Cardiac muscle cell (in vitro differentiated cells and primary cell): Measurements from ENCODE around the gene FOXN3. TPM values are rescaled to one million over a fixed set of nuclear protein-coding genes. Genes with fewer than 3 reads are reported as not detected.

Source experiments
- DNase-seq, 2 donors: peaks; one replicate each; pipeline versions ENCODE4 v3.0.0 to v3.0.0-alpha.2; 2010 to 2017; ENCODE audit warnings: low read depth in 1 of 2, low spot score in 1 of 2
- H3K27ac ChIP-seq: fragments of 200-600 bp; sonication (generic); 2 replicates; pipeline ENCODE4 v1.5.1; 2016
- H3K27me3 ChIP-seq: fragments of 200-600 bp; sonication (generic); 2 replicates; pipeline ENCODE4 v1.6.0; 2016; ENCODE audit warnings: control low read depth
- H3K36me3 ChIP-seq: fragments of 200-600 bp; sonication (generic); 2 replicates; pipeline ENCODE4 v1.5.1; 2016; ENCODE audit warnings: control low read depth
- H3K4me1 ChIP-seq: fragments of 200-600 bp; sonication (generic); 2 replicates; pipeline ENCODE4 v1.8.1; 2017; ENCODE audit warnings: low read depth, mild to moderate bottlenecking, mixed run types
- H3K4me3 ChIP-seq: fragments of 200-600 bp; sonication (generic); 2 replicates; pipeline ENCODE4 v1.5.1; 2016; ENCODE audit warnings: mild to moderate bottlenecking
- H3K9me3 ChIP-seq: fragments of 200-600 bp; sonication (generic); 2 replicates; pipeline ENCODE4 v1.5.1; 2017; ENCODE audit warnings: low read depth, mild to moderate bottlenecking, control low read depth
- CTCF ChIP-seq: IDR thresholded peaks from 2 replicates; pipeline ENCODE4 v1.5.1; 2012; ENCODE audit warnings: low read depth, mild to moderate bottlenecking, low read length
- polyA plus RNA-seq: library from polyadenylated mRNA; unstranded; fragments of >200 nt; fragmentation: Nextera tagmentation; extraction: Ambion mirVana; gene quantifications from 2 replicates; pipeline ENCODE4 v1.2.1, GENCODE V29; 2016
- total RNA-seq: library from RNA; depleted of rRNA; stranded (reverse); fragments of >200 nt; gene quantifications from 2 replicates; pipeline ENCODE4 v1.2.3, GENCODE V29; 2016

Gene FOXN3
- total and polyA plus RNA-seq, 2 experiments from 2014 or later, result 43.8 to 74.8 TPM

GRCh38 chr14:89440986-89441909 is 24.2 kb upstream of the FOXN3 start:
- Histone ChIP-seq H3K4me1 (no peaks in the 10 kb centered on the region), H3K4me3 (no peak overlapping the region), H3K27me3 (no peaks in the 10 kb centered on the region), H3K27ac (no peak overlapping the region), H3K9me3 (no peaks in the 10 kb centered on the region), H3K36me3 (no peaks in the 10 kb centered on the region)
- no peak for DNase-seq
- TF ChIP-seq CTCF, result no peak

GRCh38 chr14:89435892-89436656 is 19.0 kb upstream of the FOXN3 start:
- TF ChIP-seq CTCF, result no peak
- Histone ChIP-seq H3K9me3 (no peaks in the 10 kb centered on the region), H3K36me3 (no peaks in the 10 kb centered on the region), H3K4me1 (no peaks in the 10 kb centered on the region), H3K27me3 (no peaks in the 10 kb centered on the region), H3K27ac (no peak overlapping the region), H3K4me3 (no peak overlapping the region)
- DNase-seq, result no peak

- Histone ChIP-seq H3K36me3 (no peaks in the 10 kb centered on the region), H3K27me3 (no peaks in the 10 kb centered on the region), H3K27ac (no peak overlapping the region), H3K4me3 (no peak overlapping the region), H3K9me3 (no peaks in the 10 kb centered on the region), H3K4me1 (no peaks in the 10 kb centered on the region)
- peak in 1 of 2 donors; percentile 17 for DNase-seq
- no peak for TF ChIP-seq CTCF
Observed at GRCh38 chr14:89435492-89435891, 18.5 kb upstream of the FOXN3 start.

- Histone ChIP-seq H3K4me1 (peaks cover 20% of the 10 kb centered on the region), H3K27ac (no peak overlapping the region), H3K4me3 (no peak overlapping the region), H3K36me3 (no peaks in the 10 kb centered on the region), H3K9me3 (no peaks in the 10 kb centered on the region), H3K27me3 (no peaks in the 10 kb centered on the region)
- TF ChIP-seq CTCF, result no peak
- no peak for DNase-seq
Observed at GRCh38 chr14:89432226-89432625, 15.2 kb upstream of the FOXN3 start.

GRCh38 chr14:89430391-89431236 is 13.6 kb upstream of the FOXN3 start:
- DNase-seq, result peak in 1 of 2 donors; percentile 47
- Histone ChIP-seq H3K9me3 (no peaks in the 10 kb centered on the region), H3K27ac (no peak overlapping the region), H3K27me3 (no peaks in the 10 kb centered on the region), H3K36me3 (no peaks in the 10 kb centered on the region), H3K4me1 (peaks cover 20% of the 10 kb centered on the region), H3K4me3 (no peak overlapping the region)
- no peak for TF ChIP-seq CTCF
